ENCODE results near the gene MEGF11. TPM values are rescaled to one million over a fixed set of nuclear protein-coding genes. Genes with fewer than 3 reads are reported as not detected.

MEGF11 gene
- total RNA-seq, 1 experiment from 2014 or later = 2.3 TPM

- POLR2A ChIA-PET = no interaction called here
- RAD21 ChIA-PET (ENCODE audit: low non-redundant PET in 1 of 2, low total read pairs in 2 of 2, uncharacterized antibody in 2 of 2, unreplicated experiment in 2 of 2) = no interaction called here
- Histone ChIP-seq H3K36me3 (ENCODE audit: control insufficient read depth in 1 of 2, insufficient read depth in 2 of 2, low read length in 2 of 2) (no peaks in the 10 kb centered on the region), H3K9ac (ENCODE audit: low read length) (no peak overlapping the region), H2AFZ (ENCODE audit: low read depth, low read length, poor library complexity, severe bottlenecking) (no peak overlapping the region), H3K9me2 (ENCODE audit: insufficient read depth) (no peaks in the 10 kb centered on the region), H4K20me1 (ENCODE audit: insufficient read depth) (no peaks in the 10 kb centered on the region), H3K79me2 (ENCODE audit: insufficient read depth, low read length) (no peaks in the 10 kb centered on the region), H3K27ac (ENCODE audit: low read depth, low read length) (no peak overlapping the region), H3K4me1 (ENCODE audit: control insufficient read depth in 1 of 2, insufficient read depth in 2 of 2, low read length in 2 of 2) (no peaks in the 10 kb centered on the region), H3K27me3 (ENCODE audit: insufficient read depth, low read length) (no peaks in the 10 kb centered on the region), H3K4me3 (replicated peaks in 1 of 2; ENCODE audit: low read depth in 1 of 2, low read length in 2 of 2) (no peak overlapping the region), H3K4me2 (ENCODE audit: low read length) (no peak overlapping the region), H3K9me3 (ENCODE audit: control insufficient read depth in 1 of 2, insufficient read depth in 1 of 2, low read depth in 1 of 2, low read length in 2 of 2) (no peaks in the 10 kb centered on the region)
- intact Hi-C loops (cut with micrococcal nuclease) = no loop called here
- DNase-seq (ENCODE audit: low read depth, low spot score) (no peak), ATAC-seq (no peak)
- TF ChIP-seq RAD21 (IDR thresholded peaks at IDR 0.05; ENCODE audit: low read depth) = 0 out of 2 replicates have a peak, but pooled peaks have one; percentile 5
- no peak for TF ChIP-seq POLR2AphosphoS5 (IDR thresholded peaks at IDR 0.05; ENCODE audit: low read depth, low read length)
- no peak for TF ChIP-seq TCF7L2 (IDR thresholded peaks at IDR 0.05; ENCODE audit: borderline replicate concordance, extremely low read depth, insufficient read depth, insufficient read length)
- TF ChIP-seq CTCF (IDR thresholded peaks at IDR 0.05 in 2 of 3, conservative IDR thresholded peaks at IDR 0.05 in 1 of 3; ENCODE audit: borderline replicate concordance in 1 of 3, insufficient read depth in 1 of 3, low read depth in 2 of 3, low read length in 2 of 3) = peak in 1 of 3 experiments; percentile 27; a peak in 2 of 6 replicates
- BruUV-seq (replicated peaks) = no TSS peak
- CTCF ChIA-PET = no interaction called here
These were observed 237.4 kb downstream of the MEGF11 start for GRCh38 chr15:66016199-66016598.

- POLR2A ChIA-PET = no interaction called here
- Histone ChIP-seq H3K79me2 (ENCODE audit: insufficient read depth, low read length) (no peaks in the 10 kb centered on the region), H2AFZ (ENCODE audit: low read depth, low read length, poor library complexity, severe bottlenecking) (no peak overlapping the region), H3K27me3 (ENCODE audit: insufficient read depth, low read length) (no peaks in the 10 kb centered on the region), H3K4me3 (replicated peaks in 1 of 2; ENCODE audit: low read depth in 1 of 2, low read length in 2 of 2) (no peak overlapping the region), H3K9me2 (ENCODE audit: insufficient read depth) (no peaks in the 10 kb centered on the region), H3K9ac (ENCODE audit: low read length) (no peak overlapping the region), H3K36me3 (ENCODE audit: control insufficient read depth in 1 of 2, insufficient read depth in 2 of 2, low read length in 2 of 2) (no peaks in the 10 kb centered on the region), H3K27ac (ENCODE audit: low read depth, low read length) (no peak overlapping the region), H3K4me2 (ENCODE audit: low read length) (no peak overlapping the region), H4K20me1 (ENCODE audit: insufficient read depth) (no peaks in the 10 kb centered on the region), H3K9me3 (ENCODE audit: control insufficient read depth in 1 of 2, insufficient read depth in 1 of 2, low read depth in 1 of 2, low read length in 2 of 2) (no peaks in the 10 kb centered on the region), H3K4me1 (ENCODE audit: control insufficient read depth in 1 of 2, insufficient read depth in 2 of 2, low read length in 2 of 2) (peaks cover 0 to 1% of the 10 kb centered on the region in 2 experiments; a peak in 2 of 4 replicates)
- RAD21 ChIA-PET (ENCODE audit: low non-redundant PET in 1 of 2, low total read pairs in 2 of 2, uncharacterized antibody in 2 of 2, unreplicated experiment in 2 of 2) = no interaction called here
- no peak for TF ChIP-seq SRF (IDR thresholded peaks at IDR 0.05; ENCODE audit: low read depth)
- no peak for TF ChIP-seq SP1 (IDR thresholded peaks at IDR 0.05; ENCODE audit: low read depth)
- TF ChIP-seq POLR2AphosphoS5 (IDR thresholded peaks at IDR 0.05; ENCODE audit: low read depth, low read length) = no peak
- no peak for TF ChIP-seq CBX3 (IDR thresholded peaks at IDR 0.05; ENCODE audit: low read depth)
- TF ChIP-seq EZH2phosphoT487 (IDR thresholded peaks at IDR 0.05; ENCODE audit: borderline replicate concordance) = no peak
- TF ChIP-seq ZFX (IDR thresholded peaks at IDR 0.05) = no peak
- no peak for TF ChIP-seq ZNF274 (IDR thresholded peaks at IDR 0.05; ENCODE audit: low read depth, low read length)
- TF ChIP-seq TCF7L2 (IDR thresholded peaks at IDR 0.05; ENCODE audit: borderline replicate concordance, extremely low read depth, insufficient read depth, insufficient read length) = no peak
- TF ChIP-seq EGR1 (IDR thresholded peaks at IDR 0.05; ENCODE audit: low read depth) = no peak
- TF ChIP-seq CEBPB (IDR thresholded peaks at IDR 0.05; ENCODE audit: low read depth) = no peak
- no peak for TF ChIP-seq ELF1 (IDR thresholded peaks at IDR 0.05; ENCODE audit: borderline replicate concordance, low read depth)
- TF ChIP-seq MAX (IDR thresholded peaks at IDR 0.05) = no peak
- ATAC-seq = no peak
- CTCF ChIA-PET = no interaction called here
- DNase-seq (ENCODE audit: low read depth, low spot score) = no peak
- intact Hi-C loops (cut with micrococcal nuclease) = no loop called here
- BruUV-seq (replicated peaks) = no TSS peak
These were observed 238.8 kb downstream of the MEGF11 start for GRCh38 chr15:66014635-66015182.
